ENCODE data around the gene CDC25B.

Gene CDC25B

DNA sequence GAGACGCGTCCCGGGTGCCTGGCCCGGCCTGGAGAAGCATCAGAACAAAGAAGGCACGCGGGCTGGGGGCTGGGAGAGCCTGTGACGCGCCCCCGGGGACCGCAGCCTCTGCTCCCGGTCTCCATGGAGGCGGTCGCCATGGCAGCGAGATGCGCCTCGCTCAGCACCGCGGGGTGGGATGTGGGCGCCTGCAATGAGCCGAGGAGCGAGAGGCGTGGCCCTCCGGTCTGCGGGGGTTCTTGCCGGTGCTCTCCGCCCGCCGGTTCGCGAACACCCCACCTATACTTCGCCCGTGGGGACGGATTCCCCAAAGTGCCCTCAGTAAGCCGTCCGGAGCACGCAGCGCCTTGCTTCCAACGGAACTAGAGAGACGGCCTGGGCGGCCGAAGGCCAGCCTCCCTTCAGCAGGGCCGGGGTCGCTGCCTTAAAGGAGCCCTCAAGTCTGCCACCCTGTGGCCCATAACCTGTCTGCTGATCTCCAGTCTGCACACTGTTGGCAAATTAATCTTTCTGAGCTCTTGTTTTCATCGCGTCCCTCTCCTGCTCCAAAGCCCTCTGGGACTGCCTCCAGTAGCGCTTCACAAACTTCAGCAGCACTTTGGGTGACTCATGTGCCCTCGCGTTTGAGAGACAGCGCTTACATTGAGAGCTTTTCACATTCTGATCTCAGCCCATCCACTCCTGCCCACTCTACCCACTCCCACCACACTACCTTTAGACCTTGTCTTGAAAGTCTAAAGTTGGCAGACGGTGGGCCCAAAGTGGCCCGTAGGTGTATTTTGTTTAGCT lies 27.6 kb upstream of the CDC25B start:
- H3K4me3 ChIP-seq (replicated peaks; ENCODE audit: low read depth, low read length), result peak overlapping the region; percentile 97
- TF ChIP-seq, protein P1, sequence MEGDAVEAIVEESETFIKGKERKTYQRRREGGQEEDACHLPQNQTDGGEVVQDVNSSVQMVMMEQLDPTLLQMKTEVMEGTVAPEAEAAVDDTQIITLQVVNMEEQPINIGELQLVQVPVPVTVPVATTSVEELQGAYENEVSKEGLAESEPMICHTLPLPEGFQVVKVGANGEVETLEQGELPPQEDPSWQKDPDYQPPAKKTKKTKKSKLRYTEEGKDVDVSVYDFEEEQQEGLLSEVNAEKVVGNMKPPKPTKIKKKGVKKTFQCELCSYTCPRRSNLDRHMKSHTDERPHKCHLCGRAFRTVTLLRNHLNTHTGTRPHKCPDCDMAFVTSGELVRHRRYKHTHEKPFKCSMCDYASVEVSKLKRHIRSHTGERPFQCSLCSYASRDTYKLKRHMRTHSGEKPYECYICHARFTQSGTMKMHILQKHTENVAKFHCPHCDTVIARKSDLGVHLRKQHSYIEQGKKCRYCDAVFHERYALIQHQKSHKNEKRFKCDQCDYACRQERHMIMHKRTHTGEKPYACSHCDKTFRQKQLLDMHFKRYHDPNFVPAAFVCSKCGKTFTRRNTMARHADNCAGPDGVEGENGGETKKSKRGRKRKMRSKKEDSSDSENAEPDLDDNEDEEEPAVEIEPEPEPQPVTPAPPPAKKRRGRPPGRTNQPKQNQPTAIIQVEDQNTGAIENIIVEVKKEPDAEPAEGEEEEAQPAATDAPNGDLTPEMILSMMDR (IDR thresholded peaks at IDR 0.05; ENCODE audit: low read depth, low read length, missing control alignments), result peak; percentile 42
- peak; percentile 61 for DNase-seq (ENCODE audit: extremely low read depth, low read depth)

DNA sequence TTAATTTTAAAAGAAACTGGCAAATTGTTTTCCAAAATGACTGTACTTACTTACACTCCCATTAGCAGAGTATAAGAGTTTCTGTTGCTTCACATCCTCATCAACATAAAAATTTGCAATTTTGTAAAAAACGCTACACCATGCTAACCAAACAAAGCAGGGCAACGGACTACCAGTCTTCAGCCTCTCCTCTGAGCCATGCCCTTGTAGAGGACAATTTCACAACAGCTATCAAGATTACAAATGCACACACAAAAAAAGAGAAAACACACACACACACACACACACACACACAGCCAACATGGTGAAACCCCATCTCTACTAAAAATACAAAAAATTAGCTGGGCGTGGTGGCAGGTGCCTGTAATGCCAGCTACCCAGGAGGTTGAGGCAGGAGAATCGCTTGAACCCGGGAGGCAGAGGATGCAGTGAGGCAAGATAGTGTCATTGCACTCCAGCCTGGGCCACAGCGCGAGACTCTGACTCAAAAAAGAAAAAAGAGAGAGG lies 24.5 kb upstream of the CDC25B start:
- no peak for DNase-seq (ENCODE audit: extremely low read depth, low read depth)
- TF ChIP-seq, protein P1 (IDR thresholded peaks at IDR 0.05; ENCODE audit: low read depth, low read length, missing control alignments), result no peak
- H3K4me3 ChIP-seq (replicated peaks; ENCODE audit: low read depth, low read length), result no peak overlapping the region

DNA sequence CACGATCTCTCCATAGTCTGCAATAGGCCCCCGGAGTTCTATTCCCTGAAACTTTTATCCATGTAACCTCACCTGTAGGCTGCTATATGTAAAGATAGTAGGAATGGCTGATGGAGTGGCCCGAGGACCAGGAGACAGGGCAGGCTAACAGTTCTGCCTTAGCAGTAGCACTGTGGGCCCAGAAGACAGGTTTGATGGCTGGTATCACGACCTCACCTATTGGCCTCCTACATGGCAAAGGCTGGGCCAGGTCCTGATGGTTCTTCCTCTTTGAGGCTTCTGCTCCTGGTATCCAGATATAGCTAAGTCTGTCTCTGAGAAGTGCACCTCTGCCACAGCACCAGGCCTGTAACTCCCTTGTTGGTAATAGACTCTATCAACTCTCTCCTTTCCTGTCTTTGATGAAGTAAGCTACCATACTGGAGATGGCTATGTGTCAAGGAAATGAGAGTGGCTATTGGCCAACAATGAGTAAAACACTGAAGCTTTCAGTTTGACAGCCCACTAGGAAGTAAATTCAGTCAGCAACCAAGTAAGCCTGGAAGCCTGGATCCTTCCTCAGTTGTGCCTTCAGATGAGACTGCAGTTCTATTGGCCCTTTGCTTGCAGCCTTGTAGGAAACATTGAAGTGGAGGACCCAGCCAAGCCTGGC lies 20.5 kb upstream of the CDC25B start:
- TF ChIP-seq, protein P1 (IDR thresholded peaks at IDR 0.05; ENCODE audit: low read depth, low read length, missing control alignments), result no peak
- H3K4me3 ChIP-seq (replicated peaks; ENCODE audit: low read depth, low read length), result no peak overlapping the region
- DNase-seq (ENCODE audit: extremely low read depth, low read depth), result no peak

DNA sequence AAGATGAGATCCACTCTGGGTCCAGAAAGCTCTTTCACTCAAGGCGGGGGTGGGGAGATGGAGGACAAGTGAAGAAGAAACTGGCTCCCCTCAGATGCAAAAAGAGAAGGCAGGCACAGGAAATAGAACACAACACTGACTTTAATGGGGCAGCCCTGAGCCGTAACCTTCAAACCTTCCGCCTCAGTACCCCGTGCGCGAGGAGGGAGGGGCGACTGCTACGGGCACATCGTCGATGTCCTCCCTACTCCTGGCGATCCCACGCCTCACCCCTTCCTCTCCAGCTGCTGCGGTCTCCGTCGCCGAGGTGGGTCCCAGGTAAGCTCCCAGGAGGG lies 18.8 kb upstream of the CDC25B start:
- DNase-seq (ENCODE audit: extremely low read depth, low read depth), result no peak
- TF ChIP-seq, protein P1 (IDR thresholded peaks at IDR 0.05; ENCODE audit: low read depth, low read length, missing control alignments), result no peak
- peak overlapping the region; percentile 44 for H3K4me3 ChIP-seq (replicated peaks; ENCODE audit: low read depth, low read length)

DNA sequence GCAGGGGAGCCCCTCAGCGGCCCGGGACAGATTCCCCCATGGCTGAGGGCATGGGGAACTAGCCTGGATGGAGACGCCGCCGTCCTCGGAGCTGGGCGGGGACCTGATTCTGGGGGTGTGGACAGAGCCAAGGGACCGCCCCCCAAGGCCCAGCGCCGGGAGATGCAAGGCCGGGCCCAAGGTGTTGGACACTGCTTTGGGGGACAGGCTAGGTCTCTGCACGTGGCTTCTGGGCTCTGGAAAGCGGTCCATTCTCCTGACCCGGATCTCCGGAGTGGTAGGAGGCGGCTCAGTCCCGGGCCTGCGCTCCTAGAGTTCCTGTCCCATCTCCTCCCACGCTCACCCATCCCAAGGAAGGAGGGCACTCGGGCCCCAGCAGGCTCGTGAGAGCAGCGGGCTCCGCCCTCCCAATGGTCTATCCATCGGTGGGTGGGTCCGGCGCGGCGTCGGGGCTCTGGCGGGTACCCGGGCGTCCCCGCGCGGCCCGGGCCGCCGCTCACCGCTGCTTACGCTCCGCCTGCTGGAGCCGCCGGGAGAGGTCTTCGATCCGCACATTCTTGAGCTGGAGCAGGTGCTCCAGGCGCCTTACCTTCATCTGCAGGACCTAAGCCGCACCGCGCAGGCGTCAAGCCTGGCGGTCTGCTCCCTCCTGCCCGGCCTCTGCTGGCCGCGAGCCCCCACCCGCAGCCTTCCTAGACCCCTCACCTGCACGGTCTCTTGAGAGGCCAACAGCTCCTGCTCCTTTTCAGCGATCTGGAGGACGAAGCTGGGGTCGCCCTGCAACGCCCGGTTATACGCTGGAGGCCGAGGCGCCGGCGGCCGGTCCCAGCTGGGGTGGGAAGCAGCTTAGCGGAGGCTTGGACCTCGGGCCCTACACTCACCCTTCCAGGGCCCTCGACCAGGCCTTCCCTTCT lies 18.1 kb upstream of the CDC25B start:
- DNase-seq (ENCODE audit: extremely low read depth, low read depth), result no peak
- TF ChIP-seq, protein P1 (IDR thresholded peaks at IDR 0.05; ENCODE audit: low read depth, low read length, missing control alignments), result no peak

DNA sequence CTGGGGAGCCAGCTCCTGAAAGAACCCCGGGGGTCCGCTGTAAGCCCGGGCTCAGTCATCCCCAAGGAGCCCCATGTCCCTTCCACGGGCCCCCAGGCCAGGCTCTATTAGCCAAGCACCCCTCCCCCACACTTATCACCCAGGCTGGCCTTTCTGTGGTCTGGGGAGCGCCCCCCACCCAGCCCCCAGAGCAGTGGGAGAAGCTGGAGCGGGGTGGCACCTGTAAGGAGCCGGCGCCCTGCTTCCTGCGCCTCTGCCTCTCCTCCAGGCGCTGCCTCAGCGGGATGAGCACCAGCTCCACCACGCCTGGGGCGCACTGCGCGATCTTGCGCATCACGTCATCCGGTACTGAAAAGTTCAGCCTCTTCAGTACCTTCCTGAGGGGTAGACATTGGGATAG lies 17.1 kb upstream of the CDC25B start:
- no peak overlapping the region for H3K4me3 ChIP-seq (replicated peaks; ENCODE audit: low read depth, low read length)
- TF ChIP-seq, protein P1 (IDR thresholded peaks at IDR 0.05; ENCODE audit: low read depth, low read length, missing control alignments), result no peak
- no peak for DNase-seq (ENCODE audit: extremely low read depth, low read depth)

More for the DNA sequence above, 18.1 kb upstream of the CDC25B start:
- H3K4me3 ChIP-seq (replicated peaks; ENCODE audit: low read depth, low read length), result peak overlapping the region; percentile 44
